Measurements from ENCODE around the gene DNPH1.

GRCh38 chr6:43255408-43256054, 26.2 kb upstream of the DNPH1 start:
- no peak for TF ChIP-seq CTCF (IDR thresholded peaks at IDR 0.05)
- TF ChIP-seq ZFX (IDR thresholded peaks at IDR 0.05; ENCODE audit: borderline replicate concordance): no peak
